Measurements from ENCODE around the gene TMEM198. TPM values are rescaled to one million over a fixed set of nuclear protein-coding genes. Genes with fewer than 3 reads are reported as not detected.

Gene TMEM198
- total RNA-seq, 2 donors from 2014 or later = 3.3 to 5.7 TPM

DNA sequence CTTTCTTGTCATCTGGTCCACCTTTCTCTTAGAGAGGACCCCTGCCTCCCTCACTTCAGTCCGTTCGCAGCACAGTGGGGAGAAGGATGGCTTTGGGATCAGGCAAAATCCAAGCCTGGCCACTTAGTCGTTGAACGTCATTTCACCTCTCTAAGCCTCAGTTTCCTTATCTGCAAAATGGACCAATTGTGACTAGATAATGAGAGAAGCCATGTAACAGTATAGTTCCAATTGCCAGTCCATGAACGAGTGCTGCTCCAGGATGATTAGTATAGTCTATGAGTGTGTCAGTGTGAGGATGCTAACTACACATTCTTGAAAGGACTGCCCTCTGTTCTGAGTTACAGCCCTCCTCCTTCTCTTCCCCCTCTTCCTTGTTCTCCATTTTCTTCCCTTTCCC lies 29.3 kb downstream of the TMEM198 start:
- Histone ChIP-seq H3K36me3 (replicated peaks in 1 of 2; ENCODE audit: insufficient read depth in 1 of 2, low read depth in 2 of 2) (no peaks in the 10 kb centered on the region), H3K27ac (no peak overlapping the region), H3K27me3 (no peaks in the 10 kb centered on the region), H3K4me3 (no peak overlapping the region), H3K9me3 (no peaks in the 10 kb centered on the region), H3K4me1 (peaks cover 39% of the 10 kb centered on the region)
- 71 to 75% methylated on average over 5 of the region's 5 CpGs for WGBS, 2 donors
- intact Hi-C loops (cut with DNase I) = no loop called here
- DNase-seq = no peak
- TF ChIP-seq, protein P1, sequence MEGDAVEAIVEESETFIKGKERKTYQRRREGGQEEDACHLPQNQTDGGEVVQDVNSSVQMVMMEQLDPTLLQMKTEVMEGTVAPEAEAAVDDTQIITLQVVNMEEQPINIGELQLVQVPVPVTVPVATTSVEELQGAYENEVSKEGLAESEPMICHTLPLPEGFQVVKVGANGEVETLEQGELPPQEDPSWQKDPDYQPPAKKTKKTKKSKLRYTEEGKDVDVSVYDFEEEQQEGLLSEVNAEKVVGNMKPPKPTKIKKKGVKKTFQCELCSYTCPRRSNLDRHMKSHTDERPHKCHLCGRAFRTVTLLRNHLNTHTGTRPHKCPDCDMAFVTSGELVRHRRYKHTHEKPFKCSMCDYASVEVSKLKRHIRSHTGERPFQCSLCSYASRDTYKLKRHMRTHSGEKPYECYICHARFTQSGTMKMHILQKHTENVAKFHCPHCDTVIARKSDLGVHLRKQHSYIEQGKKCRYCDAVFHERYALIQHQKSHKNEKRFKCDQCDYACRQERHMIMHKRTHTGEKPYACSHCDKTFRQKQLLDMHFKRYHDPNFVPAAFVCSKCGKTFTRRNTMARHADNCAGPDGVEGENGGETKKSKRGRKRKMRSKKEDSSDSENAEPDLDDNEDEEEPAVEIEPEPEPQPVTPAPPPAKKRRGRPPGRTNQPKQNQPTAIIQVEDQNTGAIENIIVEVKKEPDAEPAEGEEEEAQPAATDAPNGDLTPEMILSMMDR (IDR thresholded peaks at IDR 0.05) = no peak
- TF ChIP-seq POLR2A (IDR thresholded peaks at IDR 0.05) = no peak
- no peak for ATAC-seq

DNA sequence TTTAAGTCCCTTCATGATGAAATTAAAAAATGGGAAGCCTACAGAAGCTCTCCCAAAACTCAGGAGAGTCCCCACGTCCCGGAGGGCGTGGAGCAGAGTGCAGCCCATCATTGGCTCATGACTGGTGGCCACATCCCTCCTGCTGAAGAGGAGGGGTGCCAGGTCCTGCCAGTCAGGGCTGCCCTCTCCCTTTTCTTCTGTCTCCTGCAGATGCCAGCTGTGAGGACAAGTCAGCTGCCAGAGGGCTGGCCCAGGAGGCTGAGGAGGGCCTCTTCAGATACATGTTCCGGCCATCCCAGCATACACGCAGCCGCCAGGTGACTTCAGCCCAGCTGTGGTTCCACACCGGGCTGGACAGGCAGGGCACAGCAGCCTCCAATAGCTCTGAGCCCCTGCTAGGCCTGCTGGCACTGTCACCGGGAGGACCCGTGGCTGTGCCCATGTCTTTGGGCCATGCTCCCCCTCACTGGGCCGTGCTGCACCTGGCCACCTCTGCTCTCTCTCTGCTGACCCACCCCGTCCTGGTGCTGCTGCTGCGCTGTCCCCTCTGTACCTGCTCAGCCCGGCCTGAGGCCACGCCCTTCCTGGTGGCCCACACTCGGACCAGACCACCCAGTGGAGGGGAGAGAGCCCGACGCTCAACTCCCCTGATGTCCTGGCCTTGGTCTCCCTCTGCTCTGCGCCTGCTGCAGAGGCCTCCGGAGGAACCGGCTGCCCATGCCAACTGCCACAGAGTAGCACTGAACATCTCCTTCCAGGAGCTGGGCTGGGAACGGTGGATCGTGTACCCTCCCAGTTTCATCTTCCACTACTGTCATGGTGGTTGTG lies 30.9 kb downstream of the TMEM198 start:
- H3K4me3 ChIP-seq = no peak overlapping the region
- no peaks in the 10 kb centered on the region for H3K9me3 ChIP-seq
- WGBS, 2 donors = 88 to 92% methylated on average over 16 to 18 of the region's 22 CpGs
- H3K27me3 ChIP-seq = no peaks in the 10 kb centered on the region
- no peak overlapping the region for H3K27ac ChIP-seq
- H3K36me3 ChIP-seq (replicated peaks in 1 of 2; ENCODE audit: insufficient read depth in 1 of 2, low read depth in 2 of 2) = no peaks in the 10 kb centered on the region
- peaks cover 36% of the 10 kb centered on the region for H3K4me1 ChIP-seq
- intact Hi-C loops (cut with DNase I) = no loop called here
- no peak for TF ChIP-seq POLR2A (IDR thresholded peaks at IDR 0.05)
- TF ChIP-seq, protein P1 (IDR thresholded peaks at IDR 0.05) = no peak
- ATAC-seq (no peak), DNase-seq (no peak)

DNA sequence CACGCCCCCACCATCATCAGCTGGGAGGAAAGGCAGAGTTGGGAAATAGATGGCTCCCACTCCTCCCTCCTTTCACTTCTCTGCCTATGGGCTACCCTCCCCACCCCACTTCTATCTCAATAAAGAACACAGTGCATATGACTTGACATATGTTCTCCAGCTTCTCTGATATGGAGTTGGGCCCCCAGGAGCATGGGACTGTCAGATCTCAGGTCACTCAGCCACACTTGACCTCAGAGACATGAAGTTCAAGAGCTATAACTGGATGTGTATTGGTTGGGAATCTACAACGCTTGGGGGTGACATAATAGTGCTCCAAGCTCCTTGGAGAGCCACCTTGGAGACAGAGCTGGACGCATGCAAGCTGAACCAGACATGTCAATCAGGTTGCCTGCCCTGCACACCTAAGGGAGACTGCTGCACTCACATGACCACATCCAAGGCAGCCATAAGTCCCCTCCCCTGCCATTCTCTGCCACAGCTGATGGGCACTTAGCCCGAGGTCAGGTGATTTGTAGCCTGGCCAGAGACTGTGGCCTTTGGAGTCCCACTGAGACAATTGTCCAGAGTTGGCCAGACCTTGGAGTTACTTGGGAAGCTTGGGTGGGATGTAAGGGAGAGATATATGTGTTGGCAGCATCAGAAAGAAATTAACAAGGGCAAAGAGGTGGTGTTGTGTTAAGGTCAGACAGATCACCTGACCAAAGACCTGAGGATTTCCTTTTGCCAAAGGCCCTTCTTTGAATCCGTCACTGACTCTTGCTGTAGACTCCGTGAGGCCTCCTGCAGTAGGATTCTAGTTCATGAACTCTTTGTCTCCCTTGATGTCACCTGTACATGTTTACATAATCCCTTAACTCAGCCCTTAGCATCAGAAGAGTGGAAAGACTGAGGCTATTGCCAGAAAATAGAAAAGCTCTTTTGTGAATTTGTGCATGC lies 32.0 kb downstream of the TMEM198 start:
- no peak for TF ChIP-seq POLR2A (IDR thresholded peaks at IDR 0.05)
- TF ChIP-seq, protein P1 (IDR thresholded peaks at IDR 0.05) = no peak
- intact Hi-C loops (cut with DNase I) = no loop called here
- Histone ChIP-seq H3K36me3 (replicated peaks in 1 of 2; ENCODE audit: insufficient read depth in 1 of 2, low read depth in 2 of 2) (no peaks in the 10 kb centered on the region), H3K9me3 (no peaks in the 10 kb centered on the region), H3K4me3 (no peak overlapping the region), H3K27me3 (no peaks in the 10 kb centered on the region), H3K27ac (no peak overlapping the region), H3K4me1 (peaks cover 30% of the 10 kb centered on the region)
- DNase-seq (no peak), ATAC-seq (no peak)
- 58 to 67% methylated on average over 6 of the region's 6 CpGs for WGBS, 2 donors

DNA sequence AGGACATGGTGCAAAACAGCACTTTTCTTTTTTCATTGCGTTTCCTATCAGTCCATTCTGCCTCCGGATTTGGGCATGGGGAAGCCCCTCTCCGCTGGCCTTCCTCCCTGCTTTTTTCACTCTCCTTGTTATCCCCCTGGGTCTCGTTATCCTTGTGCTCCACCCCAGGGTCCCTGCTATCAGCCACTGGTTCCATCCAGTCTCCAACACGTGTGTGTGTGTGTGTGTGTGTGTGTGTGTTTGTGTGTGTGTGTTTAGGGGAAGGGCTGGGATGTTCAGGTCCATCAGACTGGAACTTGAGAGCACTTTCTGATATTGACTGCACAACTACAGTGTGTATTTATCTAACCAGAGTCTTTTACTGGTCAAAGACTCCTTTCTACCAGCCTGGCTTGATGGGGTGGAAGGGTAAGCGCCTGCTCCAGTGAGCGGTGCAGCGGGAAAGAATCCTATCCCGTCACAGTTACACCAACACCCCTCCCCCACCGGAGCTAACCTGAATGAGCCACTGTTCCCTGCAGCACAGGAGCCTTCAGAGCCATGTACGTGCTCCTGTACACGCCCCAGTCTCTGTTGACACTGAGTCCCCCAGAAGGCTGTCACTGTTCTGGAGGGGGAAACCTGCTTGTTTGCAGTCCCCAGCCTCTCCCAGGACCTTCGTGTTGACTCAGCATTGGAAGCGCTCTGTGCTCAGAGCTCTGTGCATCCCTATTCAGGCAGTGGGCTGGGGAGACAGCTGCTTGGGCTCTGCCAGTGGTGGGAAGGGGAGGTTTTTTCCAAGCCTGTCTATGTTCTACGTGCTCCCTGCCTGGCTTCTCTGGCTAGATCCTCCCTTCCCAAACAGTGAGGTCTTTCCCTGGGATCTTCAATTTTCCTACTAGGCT lies 32.9 kb downstream of the TMEM198 start:
- 46 to 56% methylated on average over 13 to 15 of the region's 15 CpGs for WGBS, 2 donors
- H3K27ac ChIP-seq = peak overlapping the region in 1 of 4 donors; percentile 43

More for the DNA sequence above, 32.9 kb downstream of the TMEM198 start:
- Histone ChIP-seq H3K27me3 (no peaks in the 10 kb centered on the region), H3K9me3 (no peaks in the 10 kb centered on the region), H3K4me3 (no peak overlapping the region), H3K36me3 (replicated peaks in 1 of 2; ENCODE audit: insufficient read depth in 1 of 2, low read depth in 2 of 2) (no peaks in the 10 kb centered on the region), H3K4me1 (peaks cover 26% of the 10 kb centered on the region)
- DNase-seq (peak; percentile 54 to 76 (median 68)), ATAC-seq (peak; percentile 53)
- no peak for TF ChIP-seq POLR2A (IDR thresholded peaks at IDR 0.05)
- TF ChIP-seq, protein P1 (IDR thresholded peaks at IDR 0.05) = no peak
- intact Hi-C loops (cut with DNase I) = no loop called here
